Lower leg skin (tissue), 3 donors: ENCODE results near the gene CMSS1.

Experiments used
- CTCF ChIP-seq, 3 donors: fragments of 450-650 bp; IDR thresholded peaks; one replicate each; pipeline ENCODE4 v1.5.1; 2016; ENCODE audit warnings: antibody characterized with exemption in 3 of 3, mild to moderate bottlenecking in 3 of 3, moderate library complexity in 2 of 3
- POLR2A ChIP-seq, 2 donors: fragments of 450-650 bp; IDR thresholded peaks; one replicate each; pipeline ENCODE4 v1.6.1; 2016 to 2017; ENCODE audit warnings: antibody characterized with exemption in 2 of 2, mild to moderate bottlenecking in 1 of 2, moderate library complexity in 1 of 2

GRCh38 chr3:100088735-100089368 is 271.2 kb downstream of the CMSS1 start:
- TF ChIP-seq CTCF (IDR thresholded peaks at IDR 0.05), result no peak
- TF ChIP-seq POLR2A (IDR thresholded peaks at IDR 0.05), result no peak
